GM19351 (cell line): Measurements from ENCODE around the gene HOXA2.

ENCODE experiments used
- ATAC-seq: cut with Tn5 transposase; IDR thresholded peaks from one replicate; pipeline ENCODE4 v1.9.1; 2021; ENCODE audit warnings: mild to moderate bottlenecking, moderate library complexity; ENCODE audit not compliant: unreplicated experiment

HOXA2 gene

DNA sequence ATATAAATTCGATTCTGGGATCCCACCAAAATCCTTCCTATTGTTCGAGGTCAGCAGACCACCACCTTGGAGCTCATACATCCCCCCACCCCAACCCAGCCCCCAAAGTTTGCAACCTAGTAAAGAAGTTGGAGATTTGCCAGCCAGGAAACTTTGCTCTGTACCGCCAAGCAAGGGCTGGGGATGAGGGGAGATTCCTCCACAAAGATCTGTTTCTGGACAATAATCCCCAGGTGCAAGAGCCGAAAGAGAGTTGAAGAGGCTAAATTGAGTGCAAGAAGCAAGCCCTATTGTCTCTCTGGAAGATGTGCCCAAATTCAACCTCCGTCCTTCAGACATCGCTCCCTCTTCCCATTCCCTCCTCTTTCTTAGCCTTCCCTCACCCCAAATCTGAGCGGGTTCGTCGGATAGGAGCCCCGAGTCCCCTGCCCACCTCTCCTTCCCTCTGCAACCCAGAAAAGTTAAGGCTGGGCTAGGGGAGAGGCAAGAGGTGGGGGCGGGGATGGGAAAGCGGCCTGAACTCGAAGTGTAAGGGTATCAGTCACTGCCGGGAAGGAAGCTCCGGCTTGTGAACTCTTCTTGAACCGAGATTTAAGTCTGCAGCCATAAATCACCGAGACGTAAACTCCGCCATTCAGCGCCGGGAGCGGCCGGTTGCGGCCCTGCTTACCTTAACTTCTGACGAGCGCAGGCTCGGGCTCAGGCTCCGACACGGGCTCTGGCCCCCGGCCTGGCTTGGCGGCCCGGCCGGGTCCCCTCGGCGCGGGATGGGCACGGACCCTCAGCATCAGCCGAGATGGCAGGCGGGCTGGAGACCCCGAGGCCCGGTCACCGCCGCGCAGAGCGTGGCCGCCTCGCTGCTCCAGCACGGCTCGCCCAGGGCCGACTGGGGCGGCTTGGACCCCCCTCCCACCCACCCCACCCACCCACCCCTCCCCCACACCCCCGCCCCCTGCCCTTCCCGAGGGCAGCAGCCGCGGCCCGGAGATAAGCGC lies 10.8 kb upstream of the HOXA2 start:
- no peak for ATAC-seq

DNA sequence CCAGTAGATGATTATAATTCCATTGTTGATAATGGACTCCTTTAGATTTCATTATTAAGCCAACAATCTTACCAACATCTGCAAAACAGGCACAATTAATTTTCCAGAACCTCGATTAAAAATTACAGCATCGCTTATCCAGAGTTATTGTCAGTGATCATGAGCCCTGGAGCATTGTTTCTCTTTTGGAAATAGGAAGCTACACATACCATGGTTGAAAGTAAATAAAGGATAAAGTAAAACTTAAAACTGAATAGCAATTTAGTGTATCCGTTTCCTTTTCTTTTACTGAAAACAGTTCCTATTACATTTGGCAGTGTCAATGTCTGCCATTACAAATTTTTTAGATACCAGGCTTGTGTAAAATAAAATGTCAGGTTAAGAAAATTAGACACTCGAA lies 9.9 kb upstream of the HOXA2 start:
- ATAC-seq = no peak

DNA sequence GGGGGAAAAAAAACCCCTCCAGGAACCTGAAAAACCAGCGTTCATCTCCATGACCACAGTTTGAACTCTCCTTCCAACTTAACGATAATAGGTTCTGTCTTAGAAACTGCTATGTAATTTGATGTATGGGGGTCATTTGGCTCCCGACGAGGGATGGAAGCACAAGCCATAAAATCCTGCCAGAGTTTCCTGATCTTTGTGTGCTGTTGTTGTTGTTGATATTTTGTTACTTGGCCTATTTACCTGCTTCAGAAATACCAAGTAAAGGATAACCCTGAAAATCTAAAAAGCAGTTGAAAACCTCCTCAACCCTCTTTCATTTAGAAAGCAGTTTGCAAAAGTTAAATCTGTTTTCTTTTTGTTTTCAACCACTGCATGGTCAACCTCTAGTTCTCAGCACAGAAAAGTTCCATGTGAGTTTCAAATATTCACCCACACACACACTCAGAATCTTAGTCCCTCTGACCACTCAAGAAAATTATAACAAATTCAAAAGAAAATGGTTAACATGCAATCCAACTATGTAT lies 9.3 kb upstream of the HOXA2 start:
- ATAC-seq = no peak

DNA sequence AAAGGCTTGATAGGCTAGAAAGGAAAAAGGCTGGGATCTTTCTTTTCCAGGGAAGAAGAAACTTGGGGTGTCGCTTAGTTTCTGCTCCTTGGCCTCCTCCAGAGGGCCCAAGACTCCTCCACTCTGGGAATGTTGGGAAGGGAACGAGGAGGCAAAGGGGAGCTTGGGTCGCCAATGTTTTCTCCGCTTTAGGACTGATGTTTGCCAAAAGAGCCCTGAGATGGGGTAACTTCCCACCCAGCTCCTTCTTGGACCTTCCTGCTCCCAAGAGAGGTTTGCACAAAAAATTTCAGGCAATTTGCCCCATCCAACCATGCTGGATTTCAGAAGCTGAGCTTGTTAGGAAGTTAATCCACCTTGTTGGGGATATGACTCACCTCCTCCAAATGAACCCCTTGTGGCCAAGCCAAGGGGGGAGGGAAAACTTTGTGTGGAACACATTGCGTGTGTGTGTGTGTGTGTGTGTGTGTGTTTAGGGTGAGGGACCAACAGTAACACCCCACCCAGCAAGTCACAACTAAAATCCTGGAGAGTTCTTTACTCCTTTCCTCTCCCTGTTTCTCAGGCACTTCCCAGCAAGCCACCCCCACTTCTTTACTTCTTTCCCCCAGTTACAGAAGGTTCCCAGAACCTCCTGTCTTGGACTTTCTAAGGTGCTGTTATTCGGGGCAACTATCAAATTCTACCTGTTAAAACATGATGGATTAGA lies 8.7 kb upstream of the HOXA2 start:
- ATAC-seq = no peak

DNA sequence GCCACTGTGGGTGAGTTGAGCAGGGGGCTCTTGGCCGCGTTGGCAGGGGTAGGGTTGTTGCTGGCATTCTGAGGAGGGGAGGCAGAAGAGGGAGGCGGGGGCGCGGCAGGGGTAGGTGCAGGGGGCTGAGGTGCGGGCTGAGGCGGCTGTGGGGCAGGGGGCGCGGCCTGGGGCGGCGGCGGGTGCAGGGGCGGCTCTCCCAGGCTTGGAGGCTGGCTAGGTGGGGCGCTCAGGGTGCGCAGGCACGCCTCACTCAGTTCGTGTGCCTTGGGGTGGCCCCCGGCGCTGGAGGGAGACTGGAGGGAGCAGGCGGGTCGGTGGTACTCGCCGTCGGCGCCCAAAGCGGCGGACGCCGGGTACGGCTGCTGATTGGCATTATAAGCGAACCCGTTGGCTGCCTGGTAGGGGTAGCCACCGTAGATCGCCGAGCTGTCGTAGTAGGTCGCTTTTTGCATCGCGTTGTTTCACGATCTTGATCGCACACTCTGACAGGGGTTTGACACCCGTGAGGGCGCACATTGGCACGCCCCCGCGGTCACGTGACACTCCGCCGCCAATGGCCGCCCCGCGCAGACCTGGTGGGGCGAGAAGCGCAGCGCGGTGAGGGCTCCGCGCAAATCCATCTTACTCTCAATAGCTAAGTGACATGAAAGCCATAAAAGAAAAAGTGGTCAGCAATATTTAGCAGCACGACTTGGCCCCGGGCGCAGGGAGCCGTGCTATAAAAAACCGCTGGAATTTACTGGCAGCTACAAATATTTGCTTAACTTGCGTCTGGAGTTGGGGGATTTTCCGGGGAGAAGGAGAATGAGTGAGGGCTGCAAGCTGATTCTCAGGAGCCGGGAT lies 7.9 kb upstream of the HOXA2 start:
- ATAC-seq = no peak

DNA sequence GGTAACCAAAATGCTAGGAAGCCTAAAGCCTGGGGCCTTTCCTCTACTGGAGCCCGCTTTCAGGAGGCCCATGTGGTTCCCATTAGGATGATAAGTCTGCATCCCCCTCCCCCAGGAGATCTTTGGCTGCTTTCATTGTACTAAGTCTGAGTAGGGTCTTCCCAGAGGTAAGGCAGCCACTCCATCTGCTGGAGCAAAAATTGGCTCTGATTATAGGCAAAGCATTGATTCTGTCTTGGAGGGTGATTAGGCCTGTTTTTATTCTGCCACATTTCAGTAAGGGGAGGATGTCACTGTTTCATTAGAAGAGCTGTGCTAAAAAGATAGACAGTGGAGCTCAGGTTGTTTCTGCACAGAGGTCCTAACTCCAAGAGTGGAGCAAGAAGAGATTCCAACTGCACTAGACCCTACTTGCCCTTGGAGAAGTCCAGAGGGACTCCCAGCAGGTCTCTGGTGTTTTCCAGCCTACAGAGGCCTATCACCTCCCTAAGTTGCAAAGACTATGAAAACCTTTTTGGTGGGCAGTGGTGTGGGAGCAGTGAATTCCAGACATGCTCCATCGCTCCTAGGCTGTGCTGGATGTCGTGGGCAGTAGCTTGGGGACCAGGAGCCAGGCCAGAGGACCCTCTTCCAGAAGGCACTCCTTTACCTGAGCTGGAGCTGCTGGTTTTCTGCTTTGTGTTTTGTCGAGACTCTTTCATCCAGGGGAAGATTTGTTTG lies 7.1 kb upstream of the HOXA2 start:
- no peak for ATAC-seq

DNA sequence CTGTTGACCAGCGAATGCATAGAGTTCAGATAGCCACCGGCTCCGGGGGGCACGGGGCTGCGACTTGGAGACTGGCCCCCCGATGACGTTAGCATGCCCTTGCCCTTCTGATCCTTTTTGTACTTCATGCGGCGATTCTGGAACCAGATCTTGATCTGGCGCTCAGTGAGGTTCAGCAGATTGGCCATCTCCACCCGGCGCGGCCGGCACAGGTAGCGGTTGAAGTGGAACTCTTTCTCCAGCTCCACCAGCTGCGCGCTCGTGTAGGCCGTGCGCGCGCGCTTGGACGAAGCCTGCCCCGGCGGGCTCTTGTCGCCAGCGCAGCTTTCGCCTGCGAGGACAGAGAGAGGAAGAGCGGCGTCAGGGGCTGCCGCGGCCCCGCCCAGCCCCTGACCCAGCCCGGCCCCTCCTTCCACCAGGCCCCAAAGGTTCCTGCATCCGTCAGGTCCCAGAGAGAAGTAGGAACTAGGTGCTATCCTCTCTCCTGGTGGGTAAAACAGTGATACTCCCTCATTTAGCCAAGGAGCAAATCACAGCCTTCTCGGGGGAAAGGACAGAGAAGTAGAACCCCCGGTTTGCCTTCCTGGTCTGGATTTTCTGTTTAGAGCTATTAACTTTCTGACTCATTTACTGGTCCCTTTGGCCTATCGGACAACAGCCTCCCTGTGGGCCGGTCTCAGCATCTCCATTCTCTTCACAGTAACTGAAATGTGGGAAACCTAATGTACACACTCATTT lies 6.1 kb upstream of the HOXA2 start:
- ATAC-seq = no peak

DNA sequence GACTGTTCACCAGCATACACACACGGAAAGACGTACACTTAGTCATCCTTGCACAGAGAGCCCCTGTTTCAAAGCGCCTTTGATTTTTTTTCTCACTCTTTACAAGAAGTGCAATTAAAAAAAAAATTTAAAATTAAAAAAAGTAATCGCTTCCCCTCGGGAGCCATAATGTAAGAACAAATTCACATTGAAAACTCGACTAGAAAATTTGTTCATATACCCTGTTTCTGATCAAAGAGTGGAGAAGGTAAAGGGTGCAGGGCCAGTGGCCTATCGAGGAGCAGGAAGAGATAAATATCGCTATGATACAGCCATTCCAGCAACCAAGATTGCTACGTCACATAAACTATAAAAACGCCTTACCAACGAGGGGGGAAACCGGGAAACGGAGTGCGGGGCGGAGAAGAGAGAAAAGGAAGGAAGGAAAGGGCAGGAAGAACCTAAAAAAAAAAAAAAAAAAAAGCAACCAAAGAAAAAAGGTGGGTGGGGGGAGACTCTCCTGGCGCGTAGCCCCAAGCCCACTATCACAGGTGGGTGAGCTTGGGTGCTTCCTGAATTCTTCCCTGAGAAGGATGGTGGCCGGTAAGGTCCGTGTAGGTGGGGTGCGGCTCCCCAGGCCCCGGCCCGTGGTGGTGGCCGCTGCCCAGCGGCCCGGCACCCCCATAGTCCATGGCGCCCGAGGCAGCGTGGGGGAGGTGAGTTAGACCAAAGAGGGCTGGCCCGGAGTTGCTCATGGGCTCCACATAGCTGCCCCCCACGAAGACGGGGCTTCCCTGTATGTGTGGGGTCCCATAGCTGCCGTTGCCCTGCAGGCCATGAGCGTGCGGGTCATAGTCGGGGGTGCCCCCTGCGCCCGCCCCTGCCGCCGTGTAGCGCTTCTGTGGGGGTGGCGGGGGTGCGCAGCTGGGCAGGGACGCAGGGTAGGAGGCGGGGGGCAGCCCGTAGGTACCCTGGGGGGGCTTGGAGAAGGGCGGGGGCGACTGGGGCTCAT lies 5.2 kb upstream of the HOXA2 start:
- no peak for ATAC-seq

DNA sequence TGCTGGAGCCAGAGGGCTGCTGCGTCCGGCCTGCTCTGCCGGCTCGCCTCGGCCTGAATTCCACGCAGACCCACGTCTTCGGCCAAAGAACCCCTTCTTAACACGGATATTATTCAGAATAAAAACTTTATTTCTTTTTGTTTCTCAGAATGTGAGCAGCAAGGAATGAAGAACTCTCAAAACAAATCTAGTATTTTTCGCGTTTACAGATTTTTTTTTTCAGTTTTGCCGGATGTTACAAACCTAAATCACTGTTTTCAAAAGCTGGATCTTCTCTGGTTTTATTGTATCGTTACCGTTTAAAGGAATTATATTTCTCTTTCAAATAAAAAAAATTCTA lies 4.4 kb upstream of the HOXA2 start:
- ATAC-seq = no peak

DNA sequence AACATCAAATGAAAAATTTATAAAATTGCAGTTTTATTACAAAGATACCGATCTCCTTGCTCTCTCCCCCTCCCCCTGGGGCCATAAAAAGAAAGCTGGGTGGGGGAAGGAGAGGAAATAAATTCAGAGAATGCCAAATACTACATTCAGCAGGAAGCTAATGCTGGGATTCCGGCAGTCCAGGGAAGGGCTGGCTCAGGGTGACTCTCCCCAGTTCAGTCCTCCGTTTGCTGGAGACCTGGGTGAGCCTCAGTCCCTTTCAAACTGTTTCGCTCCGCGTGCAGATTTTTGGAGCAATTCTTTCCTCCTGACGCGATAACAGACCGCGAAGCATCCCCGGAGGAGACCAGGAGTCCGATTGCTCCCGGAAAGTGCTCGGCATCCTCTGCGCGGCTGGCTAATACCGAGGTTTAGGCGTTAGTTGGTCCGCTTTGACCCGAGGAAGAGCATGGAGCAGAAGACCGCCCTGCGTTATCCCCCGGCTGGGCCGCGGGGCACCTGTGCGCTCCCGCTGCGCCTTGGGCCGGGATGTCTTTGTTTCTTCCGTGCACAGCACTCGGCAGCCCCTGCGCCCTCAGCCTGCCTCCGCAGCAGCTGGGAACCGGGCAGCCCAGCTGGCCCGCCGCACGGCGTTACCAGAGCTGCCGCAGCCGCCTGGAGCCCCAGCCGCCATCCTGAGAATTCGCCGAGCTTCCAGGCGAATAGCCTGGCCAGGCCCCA lies 3.9 kb upstream of the HOXA2 start:
- no peak for ATAC-seq

DNA sequence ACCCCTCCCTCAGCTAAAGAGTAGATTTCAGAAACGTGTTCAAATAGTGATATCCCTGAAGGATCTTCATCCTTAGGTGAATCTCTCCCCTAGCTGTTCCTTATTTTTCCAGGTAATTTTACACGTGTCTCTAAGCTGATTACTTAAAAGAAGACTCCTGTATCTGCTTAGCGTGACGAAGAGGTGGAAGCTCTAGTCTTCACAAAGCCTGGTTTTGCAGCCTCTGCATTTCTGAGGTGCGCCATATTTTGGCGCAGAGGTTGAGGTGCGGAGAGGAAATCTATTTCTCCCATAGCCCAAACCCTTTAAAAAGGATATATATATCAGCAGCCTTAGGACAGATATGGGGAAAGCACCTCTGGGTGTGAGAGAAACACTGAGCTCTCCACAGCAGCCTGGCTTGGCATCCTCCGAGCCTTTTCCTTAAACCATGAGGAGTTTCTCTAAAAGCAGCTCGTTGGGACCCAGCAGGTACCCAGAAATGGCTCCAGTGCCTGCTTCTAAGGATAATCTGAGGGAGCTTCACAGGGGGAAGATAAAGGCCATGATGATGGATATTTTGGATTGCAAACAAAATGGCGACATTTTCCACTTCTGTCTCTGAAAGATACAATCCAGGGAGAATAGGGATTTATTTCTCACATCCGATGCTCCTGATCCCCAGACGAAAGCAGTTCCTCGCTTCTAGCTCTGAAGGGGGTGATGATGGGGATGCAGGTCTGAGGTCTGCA lies 3.0 kb upstream of the HOXA2 start:
- ATAC-seq = no peak

DNA sequence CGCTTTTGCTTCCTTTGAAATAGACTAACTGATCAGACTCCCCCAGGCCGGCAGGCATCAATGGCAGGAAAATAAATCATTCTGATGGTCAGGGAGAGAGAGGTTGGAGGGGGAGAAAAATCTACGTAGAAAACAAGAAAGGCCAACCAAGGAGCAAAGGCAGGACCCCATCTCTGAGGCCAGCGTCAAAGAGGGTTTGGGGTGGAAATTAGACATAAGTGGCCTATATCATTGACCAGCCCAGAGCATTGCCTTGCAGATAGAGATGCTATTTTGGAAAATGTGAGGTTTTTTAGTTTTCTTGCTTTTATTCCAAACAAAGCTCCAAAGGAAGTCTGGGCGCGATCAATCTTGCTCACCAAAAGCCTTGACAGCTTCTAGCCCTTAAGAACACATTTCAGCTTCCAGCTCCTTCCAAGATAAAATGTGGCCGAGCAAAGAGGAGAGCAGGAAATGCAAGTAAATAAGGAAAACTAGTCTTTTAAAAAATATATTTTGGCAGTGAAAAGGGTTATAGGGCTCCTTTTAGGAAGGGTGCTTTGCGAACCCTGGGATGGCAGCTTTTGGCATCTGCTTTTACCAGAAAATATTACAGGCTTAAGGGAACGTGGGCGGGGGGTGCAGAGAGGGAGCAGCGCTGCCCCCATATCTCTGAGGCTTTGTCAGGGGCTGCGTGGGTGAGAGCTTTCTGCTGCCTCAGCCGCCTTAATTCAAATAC lies 2.0 kb upstream of the HOXA2 start:
- ATAC-seq = no peak

DNA sequence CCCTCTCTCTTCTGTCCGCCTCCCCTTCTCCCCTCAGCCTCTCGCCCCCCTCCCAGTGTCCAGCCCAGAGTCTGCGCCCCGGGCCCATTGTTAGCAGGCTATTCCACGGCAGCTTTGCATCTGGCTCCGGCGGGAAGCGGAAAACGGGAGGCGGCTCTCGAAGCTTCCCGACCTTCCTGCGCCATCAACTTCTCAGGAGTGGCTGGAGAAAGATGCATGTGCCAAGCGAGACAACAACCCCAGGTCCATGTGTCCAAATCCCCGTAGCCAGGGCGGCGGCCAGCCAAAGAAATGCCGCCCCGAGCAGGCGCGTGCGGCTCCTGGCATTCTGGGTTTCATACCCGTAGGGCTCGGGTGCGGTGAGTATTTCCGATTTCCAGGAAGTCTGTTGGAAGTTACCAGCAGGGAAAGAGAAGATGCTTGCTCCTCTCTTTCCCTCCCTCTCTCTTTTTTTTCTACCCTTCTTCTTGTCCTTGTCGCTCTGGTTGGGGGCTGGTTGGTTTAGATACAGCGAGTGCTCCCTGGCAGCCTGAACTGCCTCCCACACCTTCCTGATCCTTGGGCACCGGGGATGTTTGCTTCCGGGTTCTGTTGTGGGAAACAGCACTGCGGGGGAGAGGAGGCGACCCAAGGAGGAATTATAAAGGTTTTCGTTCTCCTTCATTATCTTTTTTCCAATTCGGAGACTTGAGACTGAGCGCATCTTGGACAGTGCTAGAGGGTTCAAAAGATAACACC lies 1.2 kb upstream of the HOXA2 start:
- no peak for ATAC-seq

DNA sequence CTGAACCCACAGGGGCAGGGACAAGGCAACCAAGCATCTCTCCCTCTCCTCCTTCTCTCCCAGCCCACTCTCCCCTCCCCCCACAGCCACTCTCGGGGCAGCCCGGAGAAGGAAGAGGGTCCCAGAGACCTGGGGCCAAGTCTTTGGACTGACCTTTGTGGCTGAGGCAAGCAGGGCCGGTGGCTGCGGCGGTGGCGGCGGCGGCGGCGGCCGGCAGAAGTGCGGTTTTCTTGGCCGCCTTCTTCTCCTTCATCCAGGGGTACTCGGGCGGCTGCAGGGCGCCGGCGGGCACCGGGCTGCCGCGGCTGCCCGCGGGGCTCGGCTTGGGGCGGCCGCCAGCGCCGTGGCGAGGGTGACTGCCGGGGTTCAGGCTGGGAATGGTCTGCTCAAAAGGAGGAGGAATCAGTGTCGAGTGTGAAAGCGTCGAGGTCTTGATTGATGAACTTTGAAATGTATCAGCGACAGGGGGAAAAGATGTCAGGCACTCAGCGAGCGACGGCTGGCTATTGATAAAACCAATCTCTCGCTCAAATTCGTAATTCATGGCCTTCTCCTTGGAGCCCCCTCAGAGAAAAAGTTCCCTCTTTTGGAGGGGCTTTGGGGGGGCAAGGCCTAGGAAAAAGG lies 414 bp downstream of the HOXA2 start:
- ATAC-seq = no peak

DNA sequence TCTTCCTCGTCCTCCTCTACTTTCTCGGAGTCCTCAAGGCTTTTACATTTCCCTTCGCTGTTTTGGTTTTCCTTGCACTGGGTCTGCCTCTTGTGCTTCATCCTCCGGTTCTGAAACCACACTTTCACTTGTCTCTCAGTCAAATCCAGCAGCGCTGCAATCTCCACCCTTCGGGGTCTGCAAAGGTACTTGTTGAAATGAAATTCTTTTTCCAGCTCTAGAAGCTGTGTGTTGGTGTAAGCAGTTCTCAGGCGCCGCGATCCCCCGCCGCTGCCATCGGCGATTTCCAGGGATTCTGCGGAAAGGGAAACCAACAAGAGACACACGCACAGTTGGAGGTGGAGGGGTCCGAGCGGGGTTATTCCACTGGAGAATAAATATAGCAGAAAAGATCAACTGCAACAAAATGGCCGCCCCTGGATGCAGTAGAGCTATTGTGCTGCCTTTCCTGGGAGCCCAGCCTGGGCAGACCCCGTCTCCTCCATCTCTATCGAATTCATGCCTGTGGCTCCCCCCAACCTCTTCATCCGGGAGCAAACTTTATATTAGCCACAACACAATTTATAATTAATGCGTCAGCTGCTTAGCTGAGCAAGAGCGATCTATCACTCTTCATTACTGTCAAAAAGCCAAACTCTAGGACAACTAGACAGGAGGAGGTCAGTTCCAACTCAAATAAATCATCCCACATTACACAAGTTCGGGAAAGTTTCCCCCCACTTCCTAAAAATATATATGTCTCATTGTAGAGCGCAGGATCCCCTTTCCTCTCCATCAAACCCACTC lies 1.1 kb downstream of the HOXA2 start:
- no peak for ATAC-seq
